PC-9 (cell line): Measurements from ENCODE around the gene RENBP. TPM values are rescaled to one million over a fixed set of nuclear protein-coding genes. Genes with fewer than 3 reads are reported as not detected.

Source experiments
- BruUV-seq: library from RNA; stranded (reverse); fragments of 400-500 nt; replicated peaks from 2 replicates; lab custom pipeline; 2021; lab: Mats Ljungman, UMichigan
- CTCF ChIA-PET: fragments of 300-600 bp; sonication (Branson Sonifier 250); formaldehyde crosslinking; loops from one replicate; lab custom pipeline; 2022; ENCODE audit warnings: antibody characterized with exemption; lab: Charles Lee
- POLR2A ChIA-PET: fragments of 300-600 bp; sonication (Branson Sonifier 250); formaldehyde crosslinking; loops from one replicate; lab custom pipeline; 2022; ENCODE audit warnings: antibody characterized with exemption; ENCODE audit not compliant: unreplicated experiment; lab: Charles Lee
- DNase-seq, 2 experiments: peaks; one replicate each; pipeline versions ENCODE4 v3.0.0 to v3.0.0-alpha.2; 2015 to 2022; ENCODE audit warnings: mixed read lengths in 1 of 2
- H2AFZ ChIP-seq: fragments of 200-600 bp; sonication (generic); 2 replicates; pipeline ENCODE4 v1.8.1; 2017; ENCODE audit warnings: antibody characterized with exemption
- H3F3A ChIP-seq: fragments of 200-600 bp; sonication (generic); 2 replicates; pipeline ENCODE4 v1.8.1; 2017; ENCODE audit warnings: antibody characterized with exemption, mild to moderate bottlenecking, low read depth; ENCODE audit not compliant: insufficient read depth
- H3K27ac ChIP-seq: fragments of 200-600 bp; sonication (generic); 2 replicates; pipeline ENCODE4 v1.6.1; 2016; ENCODE audit warnings: mixed run types
- H3K27me3 ChIP-seq: fragments of 200-600 bp; sonication (generic); 2 replicates; pipeline ENCODE4 v1.6.1; 2016; ENCODE audit warnings: low read depth, mixed run types; ENCODE audit not compliant: insufficient read depth
- H3K36me3 ChIP-seq: fragments of 200-600 bp; sonication (generic); 2 replicates; pipeline ENCODE4 v1.6.1; 2016; ENCODE audit warnings: low read depth, mixed run types
- H3K4me1 ChIP-seq: fragments of 200-600 bp; sonication (generic); replicated peaks from 2 replicates; pipeline ENCODE4 v1.6.1; 2016; ENCODE audit warnings: mixed run types; ENCODE audit not compliant: insufficient read depth
- H3K4me2 ChIP-seq: fragments of 200-600 bp; sonication (generic); 2 replicates; pipeline ENCODE4 v1.6.1; 2017; ENCODE audit warnings: mixed run types
- H3K4me3 ChIP-seq: fragments of 200-600 bp; sonication (generic); 2 replicates; pipeline ENCODE4 v1.6.1; 2016; ENCODE audit warnings: mixed run types
- H3K79me2 ChIP-seq: fragments of 200-600 bp; sonication (generic); 2 replicates; pipeline ENCODE4 v1.6.1; 2017; ENCODE audit warnings: low read depth, mixed run types
- H3K9me2 ChIP-seq: fragments of 200-600 bp; sonication (generic); 2 replicates; pipeline ENCODE4 v1.8.1; 2017; ENCODE audit warnings: mild to moderate bottlenecking; ENCODE audit not compliant: insufficient read depth
- H3K9me3 ChIP-seq: fragments of 200-600 bp; sonication (generic); 2 replicates; pipeline ENCODE4 v1.8.1; 2016; ENCODE audit warnings: low read depth; ENCODE audit not compliant: insufficient read depth
- H4K20me1 ChIP-seq: fragments of 200-600 bp; sonication (generic); 2 replicates; pipeline ENCODE4 v1.8.1; 2017; ENCODE audit not compliant: insufficient read depth
- CTCF ChIP-seq: fragments of 200-600 bp; sonication (generic); conservative IDR thresholded peaks from 2 replicates; pipeline ENCODE4 v1.6.1; 2017; ENCODE audit warnings: mixed run types, antibody characterized with exemption, mild to moderate bottlenecking, moderate library complexity
- EZH2 ChIP-seq: fragments of 200-600 bp; sonication (generic); IDR thresholded peaks from 2 replicates; pipeline ENCODE4 v1.8.0; 2017; ENCODE audit warnings: antibody characterized with exemption, low read depth
- intact Hi-C: fragments of 100-400 bp; cut with micrococcal nuclease; formaldehyde crosslinking; loops from one replicate; pipeline ENCODE4 v1.10.0; 2022; ENCODE audit not compliant: unreplicated experiment
- total RNA-seq: library from RNA; stranded (reverse); gene quantifications from 2 replicates; pipeline ENCODE4 v1.2.3, GENCODE V29; 2021

The RENBP gene
- total RNA-seq, 1 experiment from 2014 or later, result 6.8 TPM

GRCh38 chrX:153970357-153971123 lies 26.1 kb upstream of the RENBP start:
- DNase-seq, result peak in 1 of 2 experiments; percentile 33
- intact Hi-C loops, result loop anchor here (1.0 to 2.0 kb wide), 4 partner anchors 32 to 577 kb away; partner anchors contain the start of genes EMD, IKBKG and MECP2

GRCh38 chrX:153969904-153970356 lies 25.5 kb upstream of the RENBP start:
- H3K79me2 ChIP-seq, result peaks cover 73% of the 10 kb centered on the region
- ChIA-PET POLR2A (no interaction called here), CTCF (interaction anchor here (0.6 kb wide), 2 partner anchors 127 to 851 kb away, joined by 4 to 5 read pairs; no protein-coding TSS in a partner anchor)
- no peaks in the 10 kb centered on the region for H3K36me3 ChIP-seq
- H3K4me2 ChIP-seq, result peak overlapping the region; percentile 89
- H3K4me3 ChIP-seq, result peak overlapping the region; percentile 92; the same call in 1 of the 2 replicates
- peaks cover 9% of the 10 kb centered on the region; the same call in 1 of the 2 replicates for H3F3A ChIP-seq
- H3K27me3 ChIP-seq, result no peaks in the 10 kb centered on the region
- TF ChIP-seq EZH2 (no peak), CTCF (no peak)
- H3K4me1 ChIP-seq, result peaks cover 13% of the 10 kb centered on the region
- intact Hi-C loops, result loop anchor here (2.0 kb wide), 1 partner anchor 33 kb away; no protein-coding TSS in a partner anchor
- no peaks in the 10 kb centered on the region for H3K9me2 ChIP-seq
- peaks cover 49% of the 10 kb centered on the region for H4K20me1 ChIP-seq
- H2AFZ ChIP-seq, result no peak overlapping the region
- no TSS peak for BruUV-seq
- DNase-seq, result no peak
- H3K27ac ChIP-seq, result no peak overlapping the region
- H3K9me3 ChIP-seq, result no peaks in the 10 kb centered on the region

More at GRCh38 chrX:153970357-153971123, 26.1 kb upstream of the RENBP start:
- Histone ChIP-seq H3K4me2 (peak overlapping the region; percentile 89), H3K9me2 (no peaks in the 10 kb centered on the region), H3K4me1 (peaks cover 13% of the 10 kb centered on the region), H3K4me3 (peak overlapping the region; percentile 92), H3K36me3 (no peaks in the 10 kb centered on the region), H3K27ac (peak overlapping the region; percentile 99), H3F3A (peaks cover 9% of the 10 kb centered on the region; the same call in 1 of the 2 replicates), H2AFZ (no peak overlapping the region), H3K27me3 (no peaks in the 10 kb centered on the region), H4K20me1 (peaks cover 43% of the 10 kb centered on the region), H3K9me3 (no peaks in the 10 kb centered on the region), H3K79me2 (peaks cover 67% of the 10 kb centered on the region)
- POLR2A ChIA-PET, result interaction anchor here (0.5 to 1.0 kb wide), 4 partner anchors 25 to 577 kb away, joined by 6 to 22 read pairs (median 8); partner anchors contain the start of genes IKBKG and SLC10A3
- BruUV-seq, result TSS peak; percentile 45
- CTCF ChIA-PET, result interaction anchor here (0.6 kb wide), 2 partner anchors 127 to 851 kb away, joined by 4 to 5 read pairs; no protein-coding TSS in a partner anchor
- TF ChIP-seq EZH2 (no peak), CTCF (no peak)

- POLR2A ChIA-PET, result interaction anchor here (0.7 kb wide), 1 partner anchor 163 kb away, joined by 3 read pairs; no protein-coding TSS in a partner anchor
- CTCF ChIA-PET, result no interaction called here
- H4K20me1 ChIP-seq, result peaks cover 55% of the 10 kb centered on the region
Observed at GRCh38 chrX:153969125-153969903, 24.9 kb upstream of the RENBP start.

More at GRCh38 chrX:153969125-153969903, 24.9 kb upstream of the RENBP start:
- TF ChIP-seq CTCF (no peak), EZH2 (no peak)
- Histone ChIP-seq H3K9me3 (no peaks in the 10 kb centered on the region), H3K4me3 (peak overlapping the region; percentile 92; the same call in 1 of the 2 replicates), H2AFZ (no peak overlapping the region), H3K79me2 (peaks cover 72% of the 10 kb centered on the region), H3K27ac (no peak overlapping the region), H3K4me1 (peaks cover 10% of the 10 kb centered on the region), H3K36me3 (no peaks in the 10 kb centered on the region), H3K4me2 (peak overlapping the region; percentile 89), H3F3A (peaks cover 9% of the 10 kb centered on the region; the same call in 1 of the 2 replicates), H3K9me2 (no peaks in the 10 kb centered on the region), H3K27me3 (no peaks in the 10 kb centered on the region)
- BruUV-seq, result TSS peak; percentile 2
- intact Hi-C loops, result no loop called here
- DNase-seq, result no peak
